G401.6 (cell line): ENCODE measurements around the gene RUNDC3A.

ENCODE experiments used
- FAIRE-seq: peaks from 2 replicates; lab custom pipeline; 2012; peaks lifted over from hg19 to GRCh38; lab: Jason Lieb, UNC

RUNDC3A gene

GRCh38 chr17:44308320-44308818 is at the start of gene RUNDC3A:
Gene RUNDC3A (plus strand): TSS chr17:44308601. CDS start chr17:44308833, 232 bp downstream.
- FAIRE-seq = peak; percentile 71

- no peak for FAIRE-seq
Measured at GRCh38 chr17:44258811-44259351, 49.5 kb upstream of the RUNDC3A start.

GRCh38 chr17:44260296-44260695 is 48.1 kb upstream of the RUNDC3A start:
- no peak for FAIRE-seq

GRCh38 chr17:44262654-44263225 is 45.7 kb upstream of the RUNDC3A start:
- FAIRE-seq = no peak

- no peak for FAIRE-seq
Measured at GRCh38 chr17:44263345-44263902, 45.0 kb upstream of the RUNDC3A start.

DNA sequence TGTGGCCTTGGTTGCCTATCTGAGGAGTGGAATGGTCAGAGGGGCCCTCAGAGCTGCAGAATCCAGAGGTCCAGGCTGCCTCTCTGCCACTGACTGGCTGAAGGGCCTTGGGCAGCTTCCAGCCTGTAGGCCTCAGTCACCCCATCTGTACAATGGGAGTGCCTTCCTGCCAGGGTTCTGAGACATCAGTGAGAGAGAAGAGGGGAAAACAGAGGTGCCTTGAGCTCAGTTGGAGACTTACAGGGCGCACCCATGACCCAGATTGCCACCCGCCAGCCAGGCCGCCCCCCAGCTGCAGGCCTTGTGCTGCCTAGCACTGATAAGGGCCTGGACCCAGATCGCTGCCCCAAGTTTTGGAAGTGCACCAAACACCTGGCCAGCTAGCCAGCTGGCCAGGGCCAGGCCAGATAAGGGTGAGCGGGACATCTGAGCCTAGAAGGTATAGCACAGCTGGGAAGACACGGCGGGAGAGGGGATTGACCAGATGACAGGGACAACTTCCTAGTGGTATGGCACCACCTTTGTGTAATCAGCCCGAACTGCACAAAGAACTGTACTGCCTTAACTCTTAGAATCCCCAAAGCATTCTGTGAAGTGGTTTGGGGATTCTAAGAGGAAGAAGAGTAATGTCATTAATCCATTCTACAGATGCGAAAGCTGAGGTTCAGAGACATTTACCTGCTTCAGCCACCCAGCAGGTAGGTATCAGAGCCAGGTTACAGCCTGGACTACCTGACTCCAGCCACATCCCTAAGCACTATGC is 41.8 kb upstream of the RUNDC3A start:
- no peak for FAIRE-seq

DNA sequence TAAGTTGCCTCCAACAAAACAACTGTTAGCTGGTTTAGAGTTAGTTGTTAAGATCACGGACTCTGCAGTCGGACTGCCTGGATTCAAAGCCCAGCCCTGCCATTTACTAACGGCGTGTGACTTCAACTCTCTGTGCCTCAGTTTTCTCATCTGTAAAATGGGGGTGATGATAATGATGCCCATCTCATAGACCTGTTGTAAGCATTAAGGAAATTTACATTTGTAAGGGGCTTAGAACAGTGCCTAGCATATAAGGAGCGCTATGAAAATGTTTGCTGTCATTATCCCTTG is 41.3 kb upstream of the RUNDC3A start:
- FAIRE-seq = no peak

GRCh38 chr17:44267818-44268490 is 40.4 kb upstream of the RUNDC3A start, which contains the start of gene SLC4A1:
Gene SLC4A1 (minus strand): TSS chr17:44268135. CDS start chr17:44262866, 5,269 bp downstream.
- no peak for FAIRE-seq

GRCh38 chr17:44268709-44269534 is 39.5 kb upstream of the RUNDC3A start:
- FAIRE-seq = no peak

- no peak for FAIRE-seq
Measured at GRCh38 chr17:44269535-44270240, 38.7 kb upstream of the RUNDC3A start.

DNA sequence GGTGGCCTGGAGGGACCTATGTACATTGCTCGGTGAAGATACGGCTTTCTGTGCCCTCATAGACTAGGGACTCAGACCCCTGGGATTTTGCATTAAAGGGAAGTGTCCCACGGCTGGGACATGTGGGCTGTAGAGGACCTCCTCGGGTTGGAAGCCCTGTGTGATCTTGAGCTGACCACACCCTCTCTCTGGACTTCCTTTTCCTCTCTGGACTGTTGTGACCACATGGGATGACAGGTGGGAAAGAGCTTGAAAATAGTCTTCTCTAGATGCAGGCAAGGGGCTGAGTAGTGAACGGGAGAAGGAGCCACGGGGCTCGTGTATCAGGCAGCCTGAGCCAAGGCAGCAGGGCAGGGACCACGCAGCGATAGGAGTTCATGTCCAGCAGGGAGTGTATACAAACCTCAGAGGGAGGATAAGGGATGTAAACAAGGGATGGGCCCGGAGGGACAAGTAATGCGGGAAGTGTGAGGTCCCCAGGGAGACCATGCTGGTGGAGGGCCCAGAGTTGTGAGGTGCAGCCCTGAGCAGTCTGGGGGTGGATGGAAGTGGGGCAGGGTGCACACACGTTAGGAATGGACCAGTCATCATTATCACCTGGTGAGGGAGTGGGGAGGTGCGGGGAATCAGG is 36.0 kb upstream of the RUNDC3A start:
- FAIRE-seq = no peak

DNA sequence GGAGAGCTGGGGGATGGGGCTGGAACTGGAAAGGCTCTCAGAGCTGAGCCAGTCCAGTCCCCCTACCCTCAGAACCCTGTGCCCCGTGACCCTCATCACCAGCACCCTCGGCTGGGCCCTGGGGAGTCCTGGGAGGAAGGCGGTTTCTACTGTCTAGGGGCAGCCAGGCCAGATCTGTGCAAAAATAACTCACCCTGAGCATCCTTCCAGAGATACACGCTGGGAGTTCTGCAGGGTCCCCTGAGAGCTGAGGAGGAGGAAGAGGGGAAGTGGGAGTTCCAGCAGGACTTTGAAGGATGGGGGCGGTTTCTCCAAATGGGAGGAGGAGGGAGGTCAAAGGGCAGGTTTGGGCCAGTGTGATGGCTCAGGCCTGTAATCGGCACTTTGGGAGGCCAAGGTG is 35.4 kb upstream of the RUNDC3A start:
- no peak for FAIRE-seq

DNA sequence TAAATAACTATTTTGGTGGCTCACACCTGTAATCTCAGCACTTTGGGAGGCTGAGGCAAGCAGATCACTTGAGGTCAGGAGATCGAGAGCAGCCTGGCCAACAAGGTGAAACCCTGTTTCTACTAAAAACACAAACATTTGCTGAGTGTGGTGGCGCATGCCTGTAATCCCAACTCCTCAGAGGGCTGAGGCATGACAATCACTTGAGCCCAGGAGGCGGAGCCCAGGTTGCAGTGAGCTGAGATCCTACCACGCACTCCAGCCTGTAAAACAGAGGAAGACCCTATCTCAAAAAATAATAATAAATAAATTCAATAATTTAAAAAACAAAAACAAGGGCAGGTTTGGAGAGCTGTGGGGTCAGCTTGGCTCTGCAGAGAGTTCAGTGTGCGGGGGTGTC is 34.8 kb upstream of the RUNDC3A start:
- no peak for FAIRE-seq

- no peak for FAIRE-seq
Measured at GRCh38 chr17:44277976-44278375, 30.4 kb upstream of the RUNDC3A start.

GRCh38 chr17:44279346-44279665 is 29.1 kb upstream of the RUNDC3A start:
- FAIRE-seq = no peak

GRCh38 chr17:44279666-44280391 is 28.6 kb upstream of the RUNDC3A start:
- no peak for FAIRE-seq

DNA sequence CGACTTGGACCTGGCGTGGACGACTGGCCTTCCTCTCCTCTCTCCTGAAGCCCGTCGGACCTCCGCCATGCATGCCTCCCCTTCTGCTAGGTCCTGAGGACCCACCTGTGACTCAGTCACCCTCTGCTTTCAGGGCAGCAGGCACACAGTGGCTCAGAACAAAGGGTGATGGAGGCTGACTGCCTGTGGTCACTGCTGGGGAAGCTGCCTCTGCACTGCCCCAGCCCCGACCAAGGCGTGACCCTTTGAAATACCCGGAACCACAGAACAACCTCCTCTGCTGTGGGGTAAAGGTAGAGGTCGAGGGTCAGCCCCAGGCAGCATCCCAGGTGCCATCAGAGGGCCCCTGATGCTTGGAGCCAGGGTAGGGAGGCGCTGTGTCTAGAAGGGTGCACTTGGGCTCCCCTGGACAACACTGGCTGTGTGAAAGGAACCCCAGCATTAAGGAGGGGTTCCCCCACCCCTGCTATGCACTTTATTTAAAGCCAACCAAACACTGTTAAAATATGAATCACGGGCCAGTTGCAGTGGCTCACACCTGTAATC is 27.9 kb upstream of the RUNDC3A start:
- FAIRE-seq = no peak

DNA sequence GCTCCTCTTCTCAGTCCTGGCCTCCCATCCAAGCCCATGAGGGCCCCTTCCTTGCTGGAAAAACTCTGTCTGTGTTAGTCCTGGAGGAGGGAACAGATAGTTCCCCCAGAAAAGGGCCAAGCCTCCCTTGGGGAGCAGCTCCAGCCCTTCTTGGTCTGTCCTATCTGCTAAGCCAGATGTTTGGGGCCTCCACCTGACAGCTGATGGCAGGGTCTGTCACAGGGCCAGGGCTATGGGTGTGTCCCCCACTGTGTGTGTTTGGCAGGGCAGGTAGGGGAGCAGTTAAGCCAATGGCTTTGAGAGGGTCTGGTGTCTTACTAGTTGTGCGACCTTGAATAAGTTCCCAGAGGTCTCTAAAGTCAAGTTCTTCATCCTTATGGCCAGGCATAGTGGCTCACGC is 26.8 kb upstream of the RUNDC3A start:
- no peak for FAIRE-seq

- FAIRE-seq = no peak
Measured at GRCh38 chr17:44282264-44282663, 26.1 kb upstream of the RUNDC3A start.
